HG02763 (cell line): ENCODE results near the gene GPN3.
A peak's percentile ranks its signal among the peaks of the same experiment; 100 is the strongest.
"Not testable (repeated sequence)": the region's sequence is repeated elsewhere in the genome, so short reads cannot be mapped to it uniquely, and the experiment has no call there.

ENCODE experiments used
- ATAC-seq: cut with Tn5 transposase; IDR thresholded peaks from one replicate; pipeline ENCODE4 v1.9.1; 2021; ENCODE audit warnings: mild to moderate bottlenecking, moderate library complexity; ENCODE audit not compliant: unreplicated experiment

GPN3 gene

GRCh38 chr12:110468214-110469048 is at the start of gene GPN3, which contains the start of gene FAM216A:
TSS of gene GPN3 (minus strand) at chr12:110468257. CDS start at chr12:110468203, 54 bp downstream.
TSS of gene FAM216A (plus strand) at chr12:110468845. CDS start at chr12:110468876, 31 bp downstream.
- peak; percentile 76 for ATAC-seq

- no peak for ATAC-seq
Measured at GRCh38 chr12:110516995-110517394, 48.9 kb upstream of the GPN3 start.

GRCh38 chr12:110514363-110514762 is 46.3 kb upstream of the GPN3 start:
- no peak for ATAC-seq

GRCh38 chr12:110513842-110514241 is 45.8 kb upstream of the GPN3 start:
- no peak for ATAC-seq

- no peak for ATAC-seq
Measured at GRCh38 chr12:110508071-110508586, 40.1 kb upstream of the GPN3 start.

GRCh38 chr12:110505332-110505731 is 37.3 kb upstream of the GPN3 start:
- no peak for ATAC-seq

GRCh38 chr12:110503432-110503831 is 35.4 kb upstream of the GPN3 start:
- no peak for ATAC-seq

GRCh38 chr12:110501752-110502738 is 34.0 kb upstream of the GPN3 start, which contains the start of the genes RAD9B and VPS29:
TSS of gene RAD9B (plus strand) at chr12:110502331. CDS start at chr12:110502338, 7 bp downstream.
TSS of gene VPS29 (minus strand) at chr12:110502111. CDS start at chr12:110502051, 60 bp downstream.
- ATAC-seq, result peak; percentile 95

GRCh38 chr12:110501399-110501751 is 33.3 kb upstream of the GPN3 start:
- no peak for ATAC-seq

GRCh38 chr12:110498984-110499706 is 31.1 kb upstream of the GPN3 start:
- ATAC-seq, result no peak

- no peak for ATAC-seq
Measured at GRCh38 chr12:110475426-110475825, 7.4 kb upstream of the GPN3 start.

GRCh38 chr12:110467847-110468213 is 227 bp downstream of the GPN3 start:
- ATAC-seq, result no peak

GRCh38 chr12:110466791-110467190 is 1.3 kb downstream of the GPN3 start:
- no peak for ATAC-seq

- not testable (repeated sequence) for ATAC-seq
Measured at GRCh38 chr12:110465765-110466164, 2.3 kb downstream of the GPN3 start.

- no peak for ATAC-seq
Measured at GRCh38 chr12:110465024-110465423, 3.0 kb downstream of the GPN3 start.

- ATAC-seq, result not testable (repeated sequence)
Measured at GRCh38 chr12:110461189-110461588, 6.9 kb downstream of the GPN3 start.

GRCh38 chr12:110458756-110459155 is 9.3 kb downstream of the GPN3 start:
- ATAC-seq, result no peak

- no peak for ATAC-seq
Measured at GRCh38 chr12:110453569-110454296, 14.3 kb downstream of the GPN3 start.

GRCh38 chr12:110451263-110451662 is 16.8 kb downstream of the GPN3 start:
- no peak for ATAC-seq
